Coronary artery (tissue), 2 donors: ENCODE results near the gene DLG2.

Experiments
- DNase-seq: peaks from one replicate; pipeline ENCODE4 v3.0.0-alpha.2; 2017; ENCODE audit warnings: low spot score
- H3K27ac ChIP-seq, 2 donors: fragments of 200-600 bp; sonication (generic); one replicate each; pipeline ENCODE4 v1.5.1; 2016 to 2019
- H3K4me3 ChIP-seq: fragments of 200-600 bp; sonication (generic); 2 replicates; pipeline ENCODE4 v1.5.1; 2016; ENCODE audit warnings: mild to moderate bottlenecking, moderate library complexity
- TF ChIP-seq, protein P1 (sequence below): fragments of 200-600 bp; sonication (generic); IDR thresholded peaks from one replicate; pipeline ENCODE4 v1.5.1; 2019; ENCODE audit warnings: antibody characterized with exemption

The DLG2 gene

DNA sequence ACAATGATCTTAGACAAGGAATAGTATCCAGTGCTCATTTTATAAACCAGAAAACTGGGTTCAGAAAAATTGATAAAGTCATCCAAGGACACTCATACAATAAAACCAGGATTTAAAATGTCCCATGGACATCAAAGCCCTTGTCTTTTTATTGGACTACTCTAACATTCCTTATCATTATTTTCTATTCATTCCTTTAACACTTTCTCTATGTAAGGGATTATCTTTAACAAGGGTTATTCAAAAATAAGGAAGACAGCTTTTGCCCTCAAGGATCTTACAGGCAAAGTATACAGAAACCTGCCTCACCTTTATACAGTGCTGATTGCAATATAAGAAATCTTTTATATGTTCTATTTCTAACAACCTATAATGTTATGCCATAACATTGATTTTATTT is 790.8 kb downstream of the DLG2 start:
- TF ChIP-seq, protein P1, sequence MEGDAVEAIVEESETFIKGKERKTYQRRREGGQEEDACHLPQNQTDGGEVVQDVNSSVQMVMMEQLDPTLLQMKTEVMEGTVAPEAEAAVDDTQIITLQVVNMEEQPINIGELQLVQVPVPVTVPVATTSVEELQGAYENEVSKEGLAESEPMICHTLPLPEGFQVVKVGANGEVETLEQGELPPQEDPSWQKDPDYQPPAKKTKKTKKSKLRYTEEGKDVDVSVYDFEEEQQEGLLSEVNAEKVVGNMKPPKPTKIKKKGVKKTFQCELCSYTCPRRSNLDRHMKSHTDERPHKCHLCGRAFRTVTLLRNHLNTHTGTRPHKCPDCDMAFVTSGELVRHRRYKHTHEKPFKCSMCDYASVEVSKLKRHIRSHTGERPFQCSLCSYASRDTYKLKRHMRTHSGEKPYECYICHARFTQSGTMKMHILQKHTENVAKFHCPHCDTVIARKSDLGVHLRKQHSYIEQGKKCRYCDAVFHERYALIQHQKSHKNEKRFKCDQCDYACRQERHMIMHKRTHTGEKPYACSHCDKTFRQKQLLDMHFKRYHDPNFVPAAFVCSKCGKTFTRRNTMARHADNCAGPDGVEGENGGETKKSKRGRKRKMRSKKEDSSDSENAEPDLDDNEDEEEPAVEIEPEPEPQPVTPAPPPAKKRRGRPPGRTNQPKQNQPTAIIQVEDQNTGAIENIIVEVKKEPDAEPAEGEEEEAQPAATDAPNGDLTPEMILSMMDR: no peak
- no peak for DNase-seq
- Histone ChIP-seq H3K4me3 (no peak overlapping the region), H3K27ac (no peak overlapping the region)

DNA sequence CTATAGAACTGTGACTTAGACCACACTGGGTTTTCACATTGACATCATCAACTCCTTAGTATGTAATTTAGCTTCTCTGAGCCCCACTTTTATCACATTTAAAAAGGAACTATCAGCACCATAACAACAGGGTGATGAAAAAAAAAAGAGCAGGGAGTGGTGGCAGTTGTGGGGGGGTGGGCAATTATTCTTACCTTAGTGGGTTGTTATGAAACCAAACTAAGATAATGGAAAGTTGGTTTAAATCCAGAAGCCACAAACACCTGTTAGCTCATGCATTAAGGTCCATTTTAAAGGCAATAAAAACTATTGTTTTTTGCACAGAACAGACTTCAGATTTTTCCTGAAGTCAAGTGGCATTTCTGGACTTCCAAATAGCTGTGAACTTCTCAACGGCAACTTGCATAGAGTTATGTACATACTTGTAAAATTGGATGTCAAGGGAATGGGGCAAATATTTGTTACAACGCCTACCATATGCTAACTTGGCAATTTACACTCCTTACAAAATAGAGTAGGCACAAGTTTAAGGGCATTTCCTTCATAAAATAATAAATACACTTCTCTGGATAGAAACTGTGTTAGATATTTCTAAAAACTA is 793.6 kb downstream of the DLG2 start:
- Histone ChIP-seq H3K4me3 (no peak overlapping the region), H3K27ac (no peak overlapping the region)
- DNase-seq: no peak
- TF ChIP-seq, protein P1: no peak

DNA sequence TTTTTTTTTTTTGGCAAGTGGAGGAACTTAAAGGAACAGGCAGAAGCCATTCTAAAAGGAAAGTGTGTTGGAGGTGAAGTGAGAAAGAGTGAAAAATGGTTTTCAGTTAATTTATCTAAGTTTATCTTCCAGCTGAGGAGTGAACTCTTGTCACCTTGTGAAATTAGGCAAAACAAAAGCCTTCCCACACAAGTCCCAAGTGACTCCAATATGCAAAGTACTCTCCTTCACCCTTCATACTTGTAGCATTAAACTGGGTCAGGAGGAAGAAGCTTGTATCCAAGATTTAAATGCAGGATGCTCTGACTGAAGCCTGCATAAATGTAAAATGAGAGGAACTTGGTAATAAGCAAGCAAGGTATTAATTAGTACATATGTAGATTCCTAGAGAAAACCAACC is 796.8 kb downstream of the DLG2 start:
- DNase-seq: no peak
- H3K27ac ChIP-seq: no peak overlapping the region
- no peak overlapping the region for H3K4me3 ChIP-seq
- TF ChIP-seq, protein P1: no peak

DNA sequence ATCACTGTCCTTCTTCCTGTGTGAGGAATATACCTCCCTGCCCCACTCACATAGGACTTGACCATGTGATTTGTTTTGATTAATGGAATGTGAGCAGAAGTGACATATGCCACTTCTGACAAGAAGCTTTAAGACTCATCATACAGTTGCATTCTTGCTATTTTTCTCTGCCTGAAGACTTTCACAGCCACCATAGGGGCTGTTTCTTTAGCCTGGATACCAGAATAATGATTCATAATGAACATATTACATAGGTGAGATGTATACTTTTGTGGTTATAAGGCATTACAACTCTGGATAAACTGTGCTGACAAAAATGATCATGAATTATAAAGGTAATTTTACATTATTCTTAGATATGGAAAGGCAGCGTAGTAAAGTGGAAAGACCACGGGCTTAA is 798.0 kb downstream of the DLG2 start:
- TF ChIP-seq, protein P1: no peak
- Histone ChIP-seq H3K4me3 (no peak overlapping the region), H3K27ac (no peak overlapping the region)
- no peak for DNase-seq

DNA sequence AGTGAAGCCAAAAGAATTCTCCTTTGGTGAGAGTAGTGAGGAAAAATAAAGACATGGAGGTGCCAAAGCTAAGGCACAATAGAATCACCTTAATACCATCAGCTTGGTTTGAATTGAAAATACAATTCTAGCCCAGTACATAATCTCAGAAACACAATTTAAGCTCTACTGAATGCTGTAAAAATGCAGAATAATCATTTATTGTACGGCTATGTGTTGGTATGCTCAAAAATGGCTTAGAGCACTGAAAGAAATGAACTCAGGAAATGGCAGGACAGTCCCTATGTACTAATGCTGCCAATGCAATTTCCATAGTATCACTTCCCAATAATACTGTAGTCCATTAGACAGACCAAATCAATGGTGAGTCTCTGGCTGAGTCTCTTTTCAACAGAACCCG is 798.5 kb downstream of the DLG2 start:
- TF ChIP-seq, protein P1: no peak
- H3K27ac ChIP-seq: no peak overlapping the region
- no peak overlapping the region for H3K4me3 ChIP-seq
- DNase-seq: no peak

DNA sequence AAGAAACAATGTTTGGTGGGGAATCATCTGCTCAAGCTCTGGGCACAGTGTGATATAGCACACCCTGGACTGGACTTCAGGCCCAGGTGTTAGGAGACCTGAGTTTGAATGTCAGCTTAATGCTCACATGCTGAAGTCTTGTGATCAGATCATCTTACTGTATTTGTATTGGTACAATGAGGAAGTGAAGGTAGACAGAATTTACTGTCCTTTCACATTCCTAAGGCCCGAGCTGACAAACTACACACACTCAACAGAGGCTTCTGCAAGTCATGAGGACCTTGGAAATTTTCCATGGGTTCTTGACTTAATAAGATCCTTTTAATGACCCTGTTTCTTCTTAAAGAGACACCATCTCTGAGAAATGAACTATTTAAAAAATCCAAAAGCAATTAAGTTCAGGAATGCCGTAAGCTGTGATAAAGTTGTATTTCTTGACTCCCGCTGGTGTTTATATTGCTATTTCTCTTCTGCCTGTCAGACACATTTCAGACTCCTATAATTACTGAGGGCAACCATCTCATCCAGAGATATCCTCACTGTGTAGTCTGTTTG is 802.0 kb downstream of the DLG2 start:
- H3K27ac ChIP-seq: no peak overlapping the region
- H3K4me3 ChIP-seq: no peak overlapping the region
- TF ChIP-seq, protein P1: no peak
- no peak for DNase-seq

DNA sequence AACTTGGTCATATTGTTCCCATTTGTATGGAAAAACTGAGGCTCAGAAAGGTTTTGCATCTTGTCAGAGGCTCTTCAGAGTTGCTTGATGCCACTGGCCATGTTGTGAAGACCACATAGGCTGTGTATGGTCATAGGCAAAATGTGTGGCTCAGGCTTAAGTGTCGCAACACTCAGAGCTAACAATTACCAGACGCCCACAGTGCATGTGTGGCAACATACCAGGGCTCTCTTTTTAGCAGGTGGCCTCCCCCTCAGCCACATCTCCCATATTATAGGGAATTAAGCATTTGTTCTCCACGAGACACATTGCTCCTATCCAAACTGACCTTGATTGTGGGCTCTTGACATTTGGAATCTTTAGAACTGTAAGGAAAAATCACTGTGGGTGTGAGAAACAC is 802.5 kb downstream of the DLG2 start:
- Histone ChIP-seq H3K4me3 (no peak overlapping the region), H3K27ac (no peak overlapping the region)
- TF ChIP-seq, protein P1: no peak
- DNase-seq: no peak
